NCI-H146 treated with DMSO at 0.1 percent for 48 hours (cell line): ENCODE data around the gene TEDC2.

Source experiments
- DNase-seq: peaks from one replicate; lab custom pipeline; 2025; ENCODE audit not compliant: unreplicated experiment; lab: John Stamatoyannopoulos, UW

The TEDC2 gene

DNA sequence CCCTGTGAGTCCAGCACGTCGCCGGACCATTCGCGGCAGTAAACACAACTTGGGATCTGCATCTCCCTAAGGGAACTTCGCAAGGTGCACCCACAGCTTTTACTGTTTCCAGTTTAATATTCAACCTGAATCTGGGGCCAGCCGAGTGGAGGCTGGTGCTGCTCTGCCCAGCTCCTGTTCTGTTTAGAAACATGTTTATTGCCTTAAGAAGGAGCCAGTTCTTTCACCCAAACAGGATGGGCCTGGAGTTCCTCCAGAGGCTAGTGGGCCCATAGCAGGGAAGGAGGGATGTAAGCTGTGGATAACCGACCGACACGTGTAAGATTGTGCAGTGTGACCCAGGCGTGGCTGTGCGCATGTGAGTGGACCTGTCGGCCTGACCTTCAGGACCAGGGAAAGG lies 32.4 kb downstream of the TEDC2 start:
- no peak for DNase-seq

DNA sequence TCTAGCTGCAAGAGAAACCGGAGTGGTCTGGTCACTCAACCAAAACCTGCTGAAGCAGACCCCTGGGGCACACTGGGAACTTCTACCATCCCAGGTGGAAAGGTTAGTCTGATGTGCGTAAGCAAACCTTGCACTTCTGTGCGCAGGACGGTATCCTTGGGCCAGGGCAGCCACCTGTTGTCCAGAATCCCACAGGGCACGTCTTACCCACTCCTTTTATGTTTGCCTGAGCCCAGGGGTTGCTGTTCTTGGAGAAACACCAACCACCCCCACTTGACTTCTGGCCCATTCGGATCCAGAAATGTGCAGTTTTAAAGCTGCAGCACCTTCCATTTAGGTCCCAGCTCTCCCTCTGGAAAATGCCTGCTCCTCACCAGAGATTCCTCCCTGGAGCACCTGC lies 33.7 kb downstream of the TEDC2 start:
- DNase-seq = no peak

DNA sequence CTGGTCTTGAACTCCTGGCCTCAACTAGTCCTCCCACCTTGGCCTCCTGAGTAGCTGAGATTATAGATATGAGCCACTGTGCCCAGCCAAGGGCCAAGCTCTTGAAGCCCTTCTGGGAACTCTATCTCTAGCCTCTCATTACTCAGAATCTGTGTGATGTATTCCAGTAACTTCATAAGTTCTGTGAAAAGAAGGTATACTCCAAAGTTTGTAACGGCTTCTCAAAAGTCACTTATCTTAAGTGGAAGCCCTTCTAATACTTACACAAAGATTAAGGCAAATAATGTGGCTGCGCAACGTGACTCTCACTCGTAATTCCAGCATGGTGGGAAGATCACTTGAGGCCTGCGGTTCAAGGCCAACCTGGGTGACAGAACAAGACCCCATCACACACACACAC lies 34.7 kb downstream of the TEDC2 start:
- no peak for DNase-seq

DNA sequence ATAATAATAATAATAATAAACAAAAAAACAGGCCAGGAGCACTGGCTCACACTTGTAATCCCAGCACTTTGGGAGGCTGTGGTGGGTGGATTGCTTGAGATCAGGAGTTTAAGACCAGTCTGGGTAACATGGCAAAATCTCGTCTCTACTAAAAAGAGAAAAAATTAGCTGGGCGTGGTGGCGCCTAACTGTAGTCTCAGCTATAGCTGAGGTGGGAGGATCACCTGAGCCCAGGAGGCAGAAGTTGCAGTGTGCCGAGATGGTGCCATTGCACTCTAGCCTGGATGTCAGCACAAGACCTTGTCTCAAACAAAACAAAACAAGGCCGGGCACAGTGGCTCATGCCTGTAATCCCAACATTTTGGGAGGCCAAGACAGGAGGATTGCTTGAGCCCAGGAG lies 35.1 kb downstream of the TEDC2 start:
- no peak for DNase-seq

DNA sequence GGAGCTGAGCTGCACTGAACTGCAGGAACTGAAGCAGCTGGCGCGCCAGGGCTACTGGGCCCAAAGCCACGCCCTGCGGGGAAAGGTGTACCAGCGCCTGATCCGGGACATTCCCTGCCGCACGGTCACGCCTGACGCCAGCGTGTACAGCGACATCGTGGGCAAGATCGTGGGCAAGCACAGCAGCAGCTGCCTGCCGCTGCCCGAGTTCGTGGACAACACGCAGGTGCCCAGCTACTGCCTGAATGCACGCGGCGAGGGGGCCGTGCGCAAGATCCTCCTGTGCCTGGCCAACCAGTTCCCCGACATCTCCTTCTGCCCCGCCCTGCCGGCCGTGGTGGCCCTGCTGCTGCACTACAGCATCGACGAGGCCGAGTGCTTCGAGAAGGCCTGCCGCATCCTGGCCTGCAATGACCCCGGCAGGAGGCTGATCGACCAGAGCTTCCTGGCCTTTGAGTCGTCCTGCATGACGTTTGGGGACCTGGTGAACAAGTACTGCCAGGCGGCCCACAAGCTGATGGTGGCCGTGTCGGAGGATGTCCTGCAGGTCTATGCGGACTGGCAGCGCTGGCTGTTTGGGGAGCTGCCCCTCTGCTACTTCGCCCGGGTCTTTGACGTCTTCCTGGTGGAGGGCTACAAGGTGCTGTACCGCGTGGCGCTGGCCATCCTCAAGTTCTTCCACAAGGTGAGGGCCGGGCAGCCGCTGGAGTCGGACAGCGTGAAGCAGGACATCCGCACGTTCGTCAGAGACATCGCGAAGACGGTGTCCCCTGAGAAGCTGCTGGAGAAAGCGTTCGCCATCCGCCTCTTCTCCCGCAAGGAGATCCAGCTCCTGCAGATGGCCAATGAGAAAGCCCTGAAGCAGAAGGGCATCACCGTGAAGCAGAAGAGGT lies 36.6 kb downstream of the TEDC2 start:
- no peak for DNase-seq

DNA sequence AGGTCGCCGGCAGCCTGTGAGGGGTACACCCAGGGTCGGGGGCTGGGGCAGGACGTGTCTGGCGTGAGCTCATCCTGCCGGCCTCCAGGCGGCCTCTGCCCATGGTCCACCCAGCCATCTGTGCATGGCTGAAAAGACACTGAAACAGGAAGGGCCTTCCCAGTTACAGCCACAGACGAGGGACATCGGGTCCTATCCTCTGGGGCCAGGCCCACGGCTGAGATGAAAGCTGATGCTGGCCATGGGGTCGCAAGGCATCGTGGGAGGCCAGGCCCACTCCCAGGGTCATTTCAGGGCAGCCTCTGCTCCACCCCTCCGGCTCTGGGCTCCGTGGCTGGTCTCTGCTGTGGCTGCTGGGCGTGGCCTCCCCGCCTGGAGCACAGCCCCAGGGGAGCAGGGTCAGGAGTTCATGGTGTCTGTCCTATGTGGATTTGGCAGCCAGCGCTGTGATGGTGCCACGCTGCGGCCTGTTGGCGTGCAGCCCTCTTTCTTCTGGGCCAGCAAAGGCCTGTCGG lies 37.3 kb downstream of the TEDC2 start:
- no peak for DNase-seq

DNA sequence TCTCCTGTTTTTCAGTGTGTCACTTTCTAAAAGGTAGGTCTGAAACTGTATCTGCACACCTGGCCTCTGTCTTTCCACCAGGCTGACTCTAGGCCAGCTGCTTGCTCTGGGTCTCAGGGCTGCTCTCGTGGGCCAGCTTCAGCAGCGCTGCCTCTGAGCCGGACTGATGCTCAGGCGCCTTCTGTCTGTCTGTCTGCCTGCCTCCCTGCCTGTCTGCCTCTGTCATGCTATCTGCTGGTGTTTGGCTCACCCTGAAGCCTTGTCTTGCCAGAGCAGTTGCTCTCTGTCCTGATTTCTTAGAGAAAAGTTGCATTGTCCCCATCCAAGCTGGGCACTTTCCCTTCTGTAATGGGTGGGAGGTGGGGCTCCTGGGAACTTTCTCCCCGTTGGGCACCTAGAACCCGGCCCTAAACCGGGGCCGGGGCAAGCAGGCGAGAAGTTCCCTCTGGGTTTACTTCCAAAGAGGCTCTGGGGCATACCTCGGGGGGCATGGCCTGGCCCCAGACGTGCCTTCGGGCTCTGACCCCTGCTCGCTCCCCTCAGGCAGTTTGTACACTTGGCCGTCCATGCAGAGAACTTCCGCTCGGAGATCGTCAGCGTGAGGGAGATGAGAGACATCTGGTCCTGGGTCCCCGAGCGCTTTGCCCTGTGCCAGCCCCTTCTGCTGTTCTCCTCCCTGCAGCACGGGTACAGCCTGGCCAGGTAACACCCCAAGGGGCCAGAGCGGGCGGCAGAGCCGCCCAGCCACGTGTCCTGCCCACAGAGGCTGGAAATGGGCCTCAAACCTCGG lies 38.0 kb downstream of the TEDC2 start:
- DNase-seq = no peak

DNA sequence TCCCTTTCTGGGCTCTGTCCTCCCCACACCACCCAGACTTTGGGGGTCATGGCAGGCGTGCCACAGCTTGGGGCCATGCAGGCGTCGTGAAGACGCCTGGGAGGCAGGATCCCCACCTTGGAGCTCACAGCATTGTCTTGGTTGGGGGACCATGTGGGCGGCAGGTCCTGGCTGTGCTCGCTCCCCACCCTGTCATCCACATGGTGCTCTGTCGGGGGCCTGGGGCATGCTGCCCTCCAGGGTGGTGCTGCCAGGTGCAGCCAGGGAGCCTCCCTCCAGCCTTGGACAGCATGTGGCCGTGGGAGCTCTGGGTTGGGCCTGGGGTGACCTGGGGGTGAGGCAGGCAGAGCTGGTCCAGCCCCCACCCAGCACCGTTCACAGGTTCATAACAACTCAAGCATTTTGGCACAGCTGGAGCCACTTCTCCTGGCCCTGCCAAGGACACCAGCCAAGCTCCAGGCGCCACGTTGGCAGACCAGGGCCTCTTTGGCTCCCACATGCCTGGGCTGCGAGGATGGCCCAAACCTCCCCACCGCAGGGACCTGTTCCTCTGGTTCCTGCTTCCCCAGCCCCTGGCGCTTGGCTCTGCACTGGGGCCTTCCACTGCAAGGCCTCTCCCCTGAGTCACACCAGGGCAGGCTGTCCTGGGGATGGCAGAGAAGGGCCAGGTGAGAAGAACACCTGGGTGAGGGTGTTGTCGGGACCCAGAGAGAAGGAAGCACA lies 38.8 kb downstream of the TEDC2 start:
- DNase-seq = no peak

DNA sequence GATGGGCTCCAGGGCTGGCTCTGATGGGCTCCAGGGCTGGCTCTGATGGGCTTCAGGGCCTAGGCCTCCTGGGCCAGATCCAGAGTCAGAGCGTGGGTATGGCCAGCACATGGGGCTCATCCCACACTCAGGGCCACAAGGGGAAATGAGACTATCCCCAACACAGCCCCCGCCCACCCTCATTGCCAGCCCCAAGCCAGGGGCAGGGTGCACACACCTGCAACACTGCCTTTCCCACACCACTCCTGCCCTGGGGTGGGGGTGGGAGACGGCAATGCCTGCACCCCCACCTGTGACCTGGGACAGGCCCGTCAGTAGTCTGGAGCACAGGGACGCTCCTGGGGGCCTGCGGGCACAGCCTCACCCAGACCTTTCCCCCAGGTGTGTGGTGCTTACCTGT lies 39.5 kb downstream of the TEDC2 start:
- no peak for DNase-seq

DNA sequence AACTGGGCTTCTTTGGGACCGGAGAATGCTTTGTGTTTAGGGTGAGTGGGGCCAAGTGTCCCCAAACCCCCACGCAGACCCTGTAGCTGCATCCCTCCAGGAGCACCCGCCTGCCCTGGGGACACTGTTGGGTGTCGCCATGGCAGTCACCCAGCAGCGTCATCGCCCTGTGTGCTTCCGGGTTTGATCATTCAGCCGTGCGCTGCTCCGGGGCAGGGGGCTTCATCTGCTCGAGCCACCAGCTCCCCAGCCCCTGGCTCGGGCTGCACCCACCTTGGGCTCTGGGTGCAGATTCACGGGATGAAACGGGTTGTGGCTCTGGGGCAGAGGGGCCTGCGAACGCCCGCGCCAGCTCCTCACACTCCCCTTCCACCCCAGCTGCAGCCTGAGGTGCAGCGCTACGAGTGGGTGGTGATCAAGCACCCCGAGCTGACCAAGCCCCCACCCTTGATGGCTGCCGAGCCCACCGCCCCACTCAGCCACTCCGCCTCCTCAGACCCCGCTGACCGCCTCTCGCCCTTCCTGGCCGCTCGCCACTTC lies 40.1 kb downstream of the TEDC2 start:
- no peak for DNase-seq

DNA sequence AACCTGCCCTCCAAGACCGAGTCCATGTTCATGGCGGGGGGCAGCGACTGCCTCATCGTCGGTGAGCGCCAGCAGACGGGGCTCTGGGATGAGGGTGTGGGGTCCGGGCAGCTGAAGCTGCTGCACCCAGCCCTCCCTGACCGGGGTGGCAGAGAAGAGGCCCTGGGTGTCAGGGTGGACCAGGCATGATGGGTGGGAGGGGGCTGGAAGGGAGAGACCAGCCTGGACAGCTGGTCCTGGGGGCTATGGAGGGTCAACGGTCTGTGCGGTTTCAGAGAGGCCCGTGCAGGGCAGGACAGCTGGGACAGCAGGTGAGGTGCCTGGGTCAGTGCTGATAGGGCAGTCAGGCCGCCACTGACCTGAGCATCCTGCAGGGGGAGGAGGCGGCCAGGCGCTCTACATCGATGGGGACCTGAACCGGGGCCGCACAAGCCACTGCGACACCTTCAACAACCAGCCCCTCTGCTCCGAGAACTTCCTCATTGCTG lies 40.6 kb downstream of the TEDC2 start:
- DNase-seq = no peak

DNA sequence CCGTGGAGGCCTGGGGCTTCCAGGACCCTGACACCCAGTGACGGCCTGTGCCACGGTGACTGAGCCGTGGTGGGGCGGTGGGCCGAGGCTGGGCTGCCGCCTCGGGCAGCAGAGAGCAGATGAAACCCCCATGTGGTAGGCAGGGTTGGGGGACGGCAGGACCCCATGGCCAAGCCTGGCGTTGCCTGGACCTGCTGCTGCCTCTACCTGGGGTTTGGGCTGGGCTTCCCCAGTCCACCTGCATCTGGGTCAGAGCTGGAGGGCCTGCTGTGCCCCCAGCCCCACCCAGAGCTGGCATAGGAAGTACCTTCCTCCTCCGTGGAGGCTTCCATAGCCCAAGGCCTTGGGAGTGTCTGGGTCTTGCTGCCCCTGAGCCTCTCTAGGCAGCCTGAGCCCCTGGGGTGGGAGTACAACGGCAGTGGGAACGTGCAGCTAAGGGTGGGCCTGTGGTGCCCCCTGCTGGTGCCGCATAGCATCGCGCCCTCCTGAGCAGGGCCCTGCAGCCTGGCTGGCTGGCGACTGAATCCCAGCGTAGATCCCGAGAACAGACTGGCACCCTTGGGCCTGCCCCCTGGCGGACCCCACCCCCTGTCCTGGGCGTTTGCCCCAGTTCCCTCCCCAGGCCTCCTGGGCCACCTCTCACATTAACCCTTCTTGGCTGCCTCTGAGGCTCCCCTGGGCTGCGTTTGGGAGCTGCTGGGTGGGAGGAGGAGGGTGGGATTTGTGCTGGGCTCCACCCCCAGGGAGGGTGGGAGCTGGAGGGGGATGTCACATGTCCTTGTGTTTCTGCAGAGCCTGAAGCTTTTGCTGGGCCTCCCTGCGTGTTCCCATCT lies 41.2 kb downstream of the TEDC2 start:
- peak; percentile 48 for DNase-seq

DNA sequence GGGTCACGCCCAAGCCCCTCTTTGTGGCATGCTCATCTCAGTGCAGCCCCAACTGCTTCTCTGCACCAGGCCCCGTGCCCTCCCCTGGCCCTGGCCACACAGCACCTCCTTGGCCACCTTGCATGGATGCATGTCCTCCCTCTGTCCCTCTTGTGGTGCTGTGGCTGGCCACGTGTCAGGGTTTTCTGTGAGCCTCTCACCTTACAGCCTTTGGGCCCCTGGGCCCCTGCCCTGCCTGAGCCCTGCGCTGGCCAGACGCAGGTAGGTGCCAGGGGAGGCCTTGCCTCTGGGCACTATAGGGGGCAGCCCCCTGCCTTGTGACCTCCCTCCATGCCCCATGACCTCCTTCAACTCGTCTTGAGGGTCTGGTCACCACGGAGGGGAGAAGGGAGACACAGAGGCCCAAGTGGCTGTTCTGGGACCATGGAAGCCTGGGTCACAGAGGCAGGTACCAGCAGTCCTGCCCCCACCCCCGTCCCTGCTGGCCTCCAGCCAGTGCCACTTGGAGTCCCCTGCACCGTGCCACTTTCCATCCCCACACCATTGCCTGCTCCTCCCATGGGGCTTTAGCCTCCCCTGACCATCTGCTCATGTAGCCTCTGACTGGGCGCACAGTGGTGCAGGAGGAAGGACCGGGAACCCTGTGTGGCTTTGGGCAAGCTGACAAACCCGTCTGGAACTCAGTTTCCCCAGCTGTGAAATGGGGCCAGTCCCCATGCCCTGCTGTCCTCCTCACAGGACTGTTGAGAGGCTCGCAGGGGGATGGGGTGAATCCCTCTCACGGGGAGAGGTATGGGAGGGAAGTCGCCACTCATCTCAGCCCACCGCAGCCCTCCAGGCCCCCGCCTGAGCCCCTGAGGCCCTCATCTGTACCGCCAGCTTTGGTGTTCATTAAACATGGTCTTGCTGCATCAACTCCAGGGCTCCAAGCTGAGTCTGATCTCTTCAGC lies 42.3 kb downstream of the TEDC2 start:
- DNase-seq = no peak

DNA sequence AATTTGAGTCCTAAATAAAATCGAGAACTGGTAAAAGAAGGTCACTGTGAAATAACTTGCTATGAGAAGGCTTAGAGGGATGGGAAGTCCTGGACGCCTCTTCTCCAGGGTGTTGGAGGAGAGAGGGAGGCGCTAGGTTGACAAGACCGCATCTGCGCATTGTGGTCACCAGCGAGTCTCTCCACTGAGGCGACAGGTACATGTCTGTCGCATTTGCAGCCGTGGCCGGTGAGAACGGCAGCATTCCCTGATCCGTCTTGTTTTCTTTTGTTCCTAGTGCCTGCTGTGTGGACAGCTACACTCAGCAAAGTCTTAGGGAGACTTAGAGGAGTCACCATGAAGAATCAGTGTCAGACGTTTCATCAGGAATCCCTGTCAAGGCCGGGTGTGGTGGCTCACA lies 45.8 kb downstream of the TEDC2 start:
- no peak for DNase-seq

DNA sequence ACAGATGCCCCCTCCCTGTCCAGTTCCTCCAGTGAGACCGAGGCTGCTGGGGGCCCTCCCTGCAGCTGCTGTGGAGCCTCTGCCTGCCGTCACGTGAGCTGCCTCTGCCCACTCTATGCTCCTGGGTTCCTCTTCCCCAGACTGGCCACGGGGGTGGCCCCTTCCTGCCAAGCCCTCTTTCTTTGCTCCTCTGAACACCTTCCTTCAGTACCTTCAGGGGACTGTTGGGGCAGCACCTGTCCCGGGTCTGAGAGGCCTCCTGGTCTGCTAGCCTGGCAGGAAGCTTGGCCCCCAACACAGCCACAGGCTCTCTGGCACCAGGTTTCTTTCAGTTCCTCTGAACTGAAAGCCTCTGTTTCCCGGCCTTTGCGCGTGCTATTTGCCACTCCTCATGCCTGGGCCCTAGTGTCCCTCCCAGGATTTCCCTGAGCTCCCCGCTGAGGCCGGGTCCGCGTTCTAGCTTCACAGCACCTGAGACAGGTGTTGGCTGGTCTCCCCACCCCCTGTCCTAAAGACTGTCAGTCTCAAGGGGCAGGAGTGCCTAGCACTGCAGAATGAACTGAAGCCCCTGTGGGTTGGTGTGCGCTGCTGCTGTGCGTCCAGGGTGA lies 47.2 kb downstream of the TEDC2 start:
- DNase-seq = no peak

DNA sequence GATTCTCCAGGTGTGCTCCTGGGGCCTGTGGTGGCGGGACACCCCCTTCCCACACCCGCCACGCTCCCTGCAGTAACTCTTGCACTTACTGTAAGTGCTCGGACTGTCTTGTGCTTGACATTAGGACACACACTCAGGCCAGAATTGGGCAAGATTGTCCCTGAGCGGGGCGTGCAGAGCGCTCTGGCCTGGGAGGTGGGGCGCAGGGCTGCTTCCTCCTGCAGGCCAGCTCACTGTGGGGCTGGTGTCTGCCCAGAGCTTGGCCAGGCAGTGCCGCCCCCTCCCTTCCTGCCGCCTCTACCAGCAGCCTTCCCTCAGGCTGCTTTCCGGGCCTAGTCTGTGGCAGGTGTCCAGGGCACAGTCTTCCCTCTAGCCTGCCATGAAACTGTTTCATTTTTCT lies 47.8 kb downstream of the TEDC2 start:
- DNase-seq = no peak

DNA sequence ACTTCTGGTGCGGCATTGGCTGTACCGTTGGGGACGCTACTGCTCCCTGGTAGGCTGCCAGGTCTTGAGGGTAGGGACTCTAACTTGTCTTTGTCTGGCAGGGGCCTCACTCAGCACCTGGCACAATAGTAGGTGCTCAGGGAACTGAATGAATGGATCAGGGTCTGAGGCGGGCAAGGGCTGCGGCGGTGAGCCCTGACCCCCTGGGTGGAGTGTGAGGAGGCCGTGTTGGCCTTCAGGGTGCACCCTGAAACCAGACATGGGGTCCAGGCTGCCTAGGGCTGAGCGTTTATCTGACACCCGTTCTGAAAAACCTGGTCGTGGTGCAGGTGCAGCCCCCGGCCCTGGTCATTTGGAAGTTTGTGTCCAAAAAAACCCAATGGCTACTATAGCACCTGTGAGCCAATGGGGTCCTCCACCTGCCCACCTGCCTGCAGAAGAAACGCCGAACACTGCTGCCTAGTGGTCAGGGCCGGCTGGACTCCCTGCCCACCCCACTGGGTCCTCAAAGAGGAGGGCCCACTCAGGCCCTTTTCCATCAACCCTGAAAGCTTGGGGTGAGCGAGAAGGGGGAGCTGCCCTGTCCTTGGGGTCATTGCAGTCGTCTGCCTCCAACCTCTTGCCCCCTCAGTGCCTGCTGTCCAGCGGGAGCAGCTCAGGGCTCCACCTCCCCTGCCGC lies 49.0 kb downstream of the TEDC2 start:
- DNase-seq = no peak
